HL-60 (cell line): ENCODE data around the gene RBM33.

Experiments used
- DNase-seq, 2 experiments: peaks; one replicate each; pipeline ENCODE4 v3.0.0-alpha.2; 2010 to 2020; ENCODE audit warnings: low read depth in 1 of 2, low spot score in 1 of 2
- H3K27ac ChIP-seq: fragments of 250-450 bp; sonication (Bioruptor Pico); replicated peaks from 2 replicates; pipeline ENCODE4 v1.5.1; 2020; ENCODE audit warnings: mild to moderate bottlenecking, moderate library complexity
- H3K27me3 ChIP-seq: fragments of 250-450 bp; sonication (Bioruptor Pico); 2 replicates; pipeline ENCODE4 v1.5.1; 2021; ENCODE audit warnings: mild to moderate bottlenecking, moderate library complexity; ENCODE audit not compliant: insufficient read depth, poor library complexity, severe bottlenecking
- H3K4me3 ChIP-seq: replicated peaks from 2 replicates; pipeline ENCODE4 v1.5.1; 2011; ENCODE audit warnings: mild to moderate bottlenecking, control low read depth, low read length; ENCODE audit not compliant: insufficient read depth
- GABPA ChIP-seq: IDR thresholded peaks from 2 replicates; pipeline ENCODE4 v1.6.1; 2012; ENCODE audit warnings: low read depth
- POLR2AphosphoS5 ChIP-seq: IDR thresholded peaks from 2 replicates; pipeline ENCODE4 v1.6.1; 2012; ENCODE audit warnings: low read depth
- REST ChIP-seq: IDR thresholded peaks from 2 replicates; pipeline ENCODE4 v1.6.1; 2012; ENCODE audit warnings: low read depth; ENCODE audit not compliant: insufficient replicate concordance
- SPI1 ChIP-seq: IDR thresholded peaks from 2 replicates; pipeline ENCODE4 v1.6.1; 2012; ENCODE audit warnings: low read depth, mild to moderate bottlenecking, borderline replicate concordance
- long read RNA-seq: library from polyadenylated mRNA; unstranded; transcript quantifications from one replicate; pipeline ENCODE4 v2.0.0, GENCODE V29; 2020
- TF ChIP-seq, protein P1 (sequence below): IDR thresholded peaks from one replicate; pipeline ENCODE4 v1.5.1; 2011; ENCODE audit warnings: low read length, control low read depth, inconsistent platforms; ENCODE audit not compliant: insufficient read depth

RBM33 gene, protein sequence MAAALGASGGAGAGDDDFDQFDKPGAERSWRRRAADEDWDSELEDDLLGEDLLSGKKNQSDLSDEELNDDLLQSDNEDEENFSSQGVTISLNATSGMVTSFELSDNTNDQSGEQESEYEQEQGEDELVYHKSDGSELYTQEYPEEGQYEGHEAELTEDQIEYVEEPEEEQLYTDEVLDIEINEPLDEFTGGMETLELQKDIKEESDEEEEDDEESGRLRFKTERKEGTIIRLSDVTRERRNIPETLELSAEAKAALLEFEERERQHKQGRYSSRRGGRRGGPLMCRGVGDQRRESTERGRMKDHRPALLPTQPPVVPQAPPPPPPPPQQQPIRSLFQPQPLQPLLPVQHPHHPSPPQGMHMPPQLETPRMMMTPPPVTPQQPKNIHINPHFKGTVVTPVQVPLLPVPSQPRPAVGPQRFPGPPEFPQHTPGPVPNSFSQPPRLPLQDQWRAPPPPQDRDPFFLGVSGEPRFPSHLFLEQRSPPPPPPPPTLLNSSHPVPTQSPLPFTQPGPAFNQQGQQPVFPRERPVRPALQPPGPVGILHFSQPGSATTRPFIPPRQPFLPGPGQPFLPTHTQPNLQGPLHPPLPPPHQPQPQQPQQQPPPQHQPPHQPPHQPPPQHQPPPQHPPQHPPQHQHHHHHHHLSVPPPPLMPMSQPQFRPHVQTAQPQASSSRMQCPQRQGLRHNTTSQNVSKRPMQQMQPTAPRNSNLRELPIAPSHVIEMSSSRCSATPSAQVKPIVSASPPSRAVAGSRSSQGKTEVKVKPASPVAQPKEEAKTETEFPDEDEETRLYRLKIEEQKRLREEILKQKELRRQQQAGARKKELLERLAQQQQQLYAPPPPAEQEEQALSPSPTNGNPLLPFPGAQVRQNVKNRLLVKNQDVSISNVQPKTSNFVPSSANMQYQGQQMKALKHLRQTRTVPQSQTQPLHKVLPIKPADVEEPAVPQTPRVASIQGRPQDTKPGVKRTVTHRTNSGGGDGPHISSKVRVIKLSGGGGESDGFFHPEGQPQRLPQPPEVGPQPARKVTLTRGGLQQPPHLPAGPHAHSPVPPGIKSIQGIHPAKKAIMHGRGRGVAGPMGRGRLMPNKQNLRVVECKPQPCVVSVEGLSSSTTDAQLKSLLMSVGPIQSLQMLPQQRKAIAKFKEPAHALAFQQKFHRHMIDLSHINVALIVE
- long read RNA-seq, transcript RBM33-201 (6 exons, 1,404 nt): major isoform, 13 of 56 reads
- long read RNA-seq, partial matches to known transcripts: 26 of 56 reads
- long read RNA-seq, other reads (novel, unspliced or antisense): 16 of 56 reads

DNA sequence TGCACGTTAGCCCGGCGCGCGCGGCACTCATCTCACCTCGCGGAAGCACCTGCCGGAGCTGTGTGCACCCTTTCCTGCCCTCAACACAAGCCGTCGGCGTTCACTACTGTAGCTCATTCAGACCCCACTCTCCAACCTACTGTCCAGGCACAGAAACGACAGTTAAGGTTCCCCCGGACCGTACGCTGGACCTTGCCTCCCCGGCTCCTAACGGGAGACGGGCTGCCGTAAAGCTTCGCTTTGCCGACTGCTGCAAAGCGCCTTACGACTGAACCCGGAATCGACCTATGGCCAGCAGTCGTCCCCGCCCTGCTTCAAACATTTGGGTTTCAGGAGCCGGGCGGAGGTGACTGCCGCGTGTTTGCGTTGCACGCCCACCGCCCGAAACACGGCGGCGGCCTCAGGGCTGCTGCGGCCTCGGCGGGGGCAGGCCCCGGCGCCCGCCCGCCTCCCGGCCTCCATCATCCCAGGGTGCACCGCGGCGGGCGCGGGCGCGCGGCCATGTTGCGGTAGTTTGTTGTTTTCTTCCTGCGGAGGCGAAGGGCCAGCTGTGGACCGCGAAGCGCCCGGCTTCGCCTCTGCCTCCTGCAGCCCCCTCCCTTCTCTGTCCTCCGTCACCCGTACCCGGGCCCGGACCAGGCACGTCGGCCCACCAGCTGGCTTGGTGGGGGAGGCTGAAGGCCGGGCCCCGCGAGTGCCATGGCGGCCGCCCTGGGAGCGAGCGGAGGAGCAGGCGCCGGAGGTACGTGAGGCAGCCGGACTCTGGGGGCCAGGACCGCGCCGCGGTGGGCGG, at the start of gene RBM33:
Gene RBM33, plus strand, starts transcription at position 484 of the 793 bp plus-strand sequence. Its CDS starts 216 bp downstream, at position 700.
- peak; percentile 81 to 86 for DNase-seq
- H3K4me3 ChIP-seq: peak within 1 kb of the TSS; percentile 89
- peak within 1 kb of the TSS; percentile 98 for H3K27ac ChIP-seq
- TF ChIP-seq POLR2AphosphoS5 (peak; percentile 58; the same call in 1 of the 2 replicates), REST (no peak)
- H3K27me3 ChIP-seq: no peaks in the 10 kb centered on the region

DNA sequence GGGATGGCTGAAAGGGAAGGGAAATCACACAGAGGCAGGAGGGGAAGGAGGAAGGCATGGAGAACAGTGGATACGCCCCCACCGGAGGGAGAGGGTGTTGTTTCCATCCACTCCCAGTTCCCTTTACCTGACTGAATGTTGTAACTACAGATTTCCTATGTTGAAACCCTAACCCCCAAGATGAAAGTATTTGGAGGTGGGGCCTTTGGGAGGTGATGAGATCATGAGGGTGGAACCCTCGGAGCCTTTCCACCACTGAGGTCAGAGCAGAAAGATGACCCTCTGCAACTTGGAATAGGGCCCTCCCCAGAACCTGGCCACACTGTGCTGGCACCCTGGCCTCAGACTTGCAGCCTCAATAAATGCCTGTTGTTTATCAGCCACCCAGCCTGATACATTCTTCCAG, 49.5 kb upstream of the RBM33 start:
- H3K4me3 ChIP-seq: no peak overlapping the region
- TF ChIP-seq GABPA (no peak), REST (no peak), POLR2AphosphoS5 (no peak), SPI1 (peak; percentile 50; the same call in 1 of the 2 replicates)
- TF ChIP-seq, protein P1, sequence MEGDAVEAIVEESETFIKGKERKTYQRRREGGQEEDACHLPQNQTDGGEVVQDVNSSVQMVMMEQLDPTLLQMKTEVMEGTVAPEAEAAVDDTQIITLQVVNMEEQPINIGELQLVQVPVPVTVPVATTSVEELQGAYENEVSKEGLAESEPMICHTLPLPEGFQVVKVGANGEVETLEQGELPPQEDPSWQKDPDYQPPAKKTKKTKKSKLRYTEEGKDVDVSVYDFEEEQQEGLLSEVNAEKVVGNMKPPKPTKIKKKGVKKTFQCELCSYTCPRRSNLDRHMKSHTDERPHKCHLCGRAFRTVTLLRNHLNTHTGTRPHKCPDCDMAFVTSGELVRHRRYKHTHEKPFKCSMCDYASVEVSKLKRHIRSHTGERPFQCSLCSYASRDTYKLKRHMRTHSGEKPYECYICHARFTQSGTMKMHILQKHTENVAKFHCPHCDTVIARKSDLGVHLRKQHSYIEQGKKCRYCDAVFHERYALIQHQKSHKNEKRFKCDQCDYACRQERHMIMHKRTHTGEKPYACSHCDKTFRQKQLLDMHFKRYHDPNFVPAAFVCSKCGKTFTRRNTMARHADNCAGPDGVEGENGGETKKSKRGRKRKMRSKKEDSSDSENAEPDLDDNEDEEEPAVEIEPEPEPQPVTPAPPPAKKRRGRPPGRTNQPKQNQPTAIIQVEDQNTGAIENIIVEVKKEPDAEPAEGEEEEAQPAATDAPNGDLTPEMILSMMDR: no peak
- DNase-seq: peak; percentile 69 to 96
- H3K27ac ChIP-seq: peak overlapping the region; percentile 98
- H3K27me3 ChIP-seq: no peaks in the 10 kb centered on the region

DNA sequence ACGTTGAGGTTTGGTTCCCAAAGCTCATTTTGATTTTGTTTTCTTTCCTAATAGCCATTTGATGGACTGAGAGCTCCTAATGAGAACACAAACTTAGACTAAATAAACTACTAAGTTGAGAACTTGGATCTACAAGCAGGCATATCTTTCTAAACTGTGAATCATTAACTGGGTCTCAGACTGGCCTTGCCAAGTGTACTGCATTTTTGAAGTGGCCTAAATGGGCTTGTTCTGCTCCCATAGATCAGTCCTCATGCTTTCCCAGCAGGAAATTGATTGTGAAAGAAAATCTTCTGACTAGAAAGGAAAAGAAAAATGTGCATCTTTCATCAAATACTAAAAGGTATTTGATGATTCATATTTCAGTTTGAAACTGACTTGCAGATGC, 46.7 kb upstream of the RBM33 start:
- Histone ChIP-seq H3K27me3 (no peaks in the 10 kb centered on the region), H3K27ac (no peak overlapping the region), H3K4me3 (no peak overlapping the region)
- no peak for DNase-seq
- TF ChIP-seq GABPA (no peak), REST (no peak), POLR2AphosphoS5 (no peak), SPI1 (no peak)
- TF ChIP-seq, protein P1: no peak
